Tibial nerve (tissue), 4 donors: Measurements from ENCODE around the gene TNRC18. TPM values are rescaled to one million over a fixed set of nuclear protein-coding genes. Genes with fewer than 3 reads are reported as not detected.
"Not testable (repeated sequence)": the region's sequence is repeated elsewhere in the genome, so short reads cannot be mapped to it uniquely, and the experiment has no call there.

Experiments
- DNase-seq, 2 donors: peaks; one replicate each; pipeline ENCODE4 v3.0.0-alpha.2; 2019; ENCODE audit warnings: low spot score in 2 of 2
- H3K27ac ChIP-seq, 4 donors: fragments of 200-600 bp; sonication (generic) in 3 of 4; one replicate each; pipeline ENCODE4 v1.5.1; 2017 to 2019; ENCODE audit warnings: mild to moderate bottlenecking in 1 of 4
- H3K27me3 ChIP-seq, 2 donors: fragments of 200-600 bp; sonication (generic) in 1 of 2; one replicate each; pipeline versions ENCODE4 v1.5.1 to v1.6.0; 2017 to 2019
- H3K36me3 ChIP-seq, 3 donors: fragments of 200-600 bp; sonication (generic); one replicate each; pipeline ENCODE4 v1.5.1; 2018 to 2019
- H3K4me1 ChIP-seq, 4 donors: fragments of 200-600 bp; sonication (generic) in 3 of 4; one replicate each; pipeline ENCODE4 v1.5.1; 2017 to 2019
- H3K4me3 ChIP-seq, 4 donors: fragments of 200-600 bp; sonication (generic) in 3 of 4; one replicate each; pipeline ENCODE4 v1.5.1; 2017 to 2019; ENCODE audit warnings: mild to moderate bottlenecking in 1 of 4, moderate library complexity in 1 of 4
- H3K9me3 ChIP-seq, 4 donors: fragments of 200-600 bp; sonication (generic) in 3 of 4; one replicate each; pipeline ENCODE4 v1.5.1; 2017 to 2019
- EP300 ChIP-seq, 2 donors: sonication (generic); formaldehyde crosslinking; IDR thresholded peaks; one replicate each; pipeline ENCODE4 v1.6.1; 2017; ENCODE audit warnings: antibody characterized with exemption in 2 of 2, mild to moderate bottlenecking in 1 of 2
- POLR2A ChIP-seq, 2 donors: fragments of 450-650 bp; IDR thresholded peaks; one replicate each; pipeline ENCODE4 v1.6.1; 2017; ENCODE audit warnings: antibody characterized with exemption in 2 of 2, mild to moderate bottlenecking in 2 of 2, moderate library complexity in 2 of 2
- WGBS, 2 donors: methylation state at CpG; one replicate each; pipeline ENCODE4 v1.1.5; 2018; 5-methylcytosine and 5-hydroxymethylcytosine counted together
- total RNA-seq, 4 donors: library from RNA; depleted of rRNA; stranded (reverse); fragments of >200 nt; gene quantifications; one replicate each; pipeline ENCODE4 v1.1.0, GENCODE V29; 2016
- TF ChIP-seq, protein P1 (sequence below), 5 experiments: fragments of 200-600 bp in 3 of 5; fragments of 450-650 bp in 2 of 5; sonication (generic) in 3 of 5; IDR thresholded peaks; one replicate each; pipeline ENCODE4 v1.5.1; 2016 to 2019; ENCODE audit warnings: antibody characterized with exemption in 5 of 5, mild to moderate bottlenecking in 3 of 5, moderate library complexity in 2 of 5

TNRC18 gene
- total RNA-seq, 4 donors from 2014 or later = 76.9 to 241 (median 147) TPM

DNA sequence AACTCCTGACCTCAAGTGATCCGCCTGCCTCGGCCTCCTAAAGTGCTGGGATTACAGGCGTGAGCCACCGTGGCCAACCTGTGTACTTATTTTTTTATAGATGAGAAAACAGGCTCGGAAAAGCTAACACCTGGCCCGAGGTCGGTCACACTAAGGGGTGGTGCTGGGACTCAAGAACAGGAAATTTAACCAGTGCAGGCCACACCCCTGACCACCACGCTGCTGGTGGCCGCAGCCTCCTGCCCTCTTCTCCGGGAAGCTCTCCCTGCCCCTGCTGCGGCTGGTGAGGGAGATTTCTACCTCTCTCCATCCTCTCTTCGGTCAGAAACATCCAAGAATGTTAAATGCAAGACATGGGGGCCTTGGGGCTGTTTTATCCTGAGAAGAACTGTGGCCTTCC lies 63.2 kb downstream of the TNRC18 start:
- no peak overlapping the region for H3K4me3 ChIP-seq
- no peak for DNase-seq
- peaks cover 0 to 39% (median 7%) of the 10 kb centered on the region in 4 donors for H3K4me1 ChIP-seq
- H3K9me3 ChIP-seq = no peaks in the 10 kb centered on the region
- WGBS, 2 donors = 86 to 92% methylated on average over 12 of the region's 12 CpGs
- no peak overlapping the region for H3K27ac ChIP-seq
- peaks cover 0 to 75% (median 33%) of the 10 kb centered on the region in 3 donors for H3K36me3 ChIP-seq
- no peak for TF ChIP-seq POLR2A (IDR thresholded peaks at IDR 0.05)
- TF ChIP-seq EP300 (IDR thresholded peaks at IDR 0.05) = no peak
- TF ChIP-seq, protein P1, sequence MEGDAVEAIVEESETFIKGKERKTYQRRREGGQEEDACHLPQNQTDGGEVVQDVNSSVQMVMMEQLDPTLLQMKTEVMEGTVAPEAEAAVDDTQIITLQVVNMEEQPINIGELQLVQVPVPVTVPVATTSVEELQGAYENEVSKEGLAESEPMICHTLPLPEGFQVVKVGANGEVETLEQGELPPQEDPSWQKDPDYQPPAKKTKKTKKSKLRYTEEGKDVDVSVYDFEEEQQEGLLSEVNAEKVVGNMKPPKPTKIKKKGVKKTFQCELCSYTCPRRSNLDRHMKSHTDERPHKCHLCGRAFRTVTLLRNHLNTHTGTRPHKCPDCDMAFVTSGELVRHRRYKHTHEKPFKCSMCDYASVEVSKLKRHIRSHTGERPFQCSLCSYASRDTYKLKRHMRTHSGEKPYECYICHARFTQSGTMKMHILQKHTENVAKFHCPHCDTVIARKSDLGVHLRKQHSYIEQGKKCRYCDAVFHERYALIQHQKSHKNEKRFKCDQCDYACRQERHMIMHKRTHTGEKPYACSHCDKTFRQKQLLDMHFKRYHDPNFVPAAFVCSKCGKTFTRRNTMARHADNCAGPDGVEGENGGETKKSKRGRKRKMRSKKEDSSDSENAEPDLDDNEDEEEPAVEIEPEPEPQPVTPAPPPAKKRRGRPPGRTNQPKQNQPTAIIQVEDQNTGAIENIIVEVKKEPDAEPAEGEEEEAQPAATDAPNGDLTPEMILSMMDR (IDR thresholded peaks at IDR 0.05) = no peak
- H3K27me3 ChIP-seq = no peaks in the 10 kb centered on the region

DNA sequence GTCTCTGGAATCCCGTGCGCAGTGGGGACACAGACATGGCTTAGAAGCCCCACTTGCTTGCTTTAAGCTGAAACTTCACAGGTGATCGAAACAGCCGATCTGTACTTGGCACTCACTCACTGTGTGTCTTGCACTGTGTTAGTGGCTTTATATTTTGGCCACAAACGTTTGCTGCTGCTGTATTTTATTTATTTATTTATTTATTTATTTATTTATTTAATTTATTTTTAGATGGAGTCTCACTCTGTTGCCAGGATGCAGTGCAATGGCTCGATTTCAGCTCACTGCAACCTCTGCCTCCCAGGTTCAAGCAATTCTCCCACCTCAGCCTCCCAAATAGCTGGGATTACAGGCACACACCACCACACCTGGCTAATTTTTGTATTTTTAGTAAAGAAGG lies 63.6 kb downstream of the TNRC18 start:
- not testable (repeated sequence) for DNase-seq, H3K9me3 ChIP-seq, H3K27me3 ChIP-seq, H3K27ac ChIP-seq, H3K4me3 ChIP-seq
- H3K36me3 ChIP-seq = peaks cover 0 to 79% (median 33%) of the 10 kb centered on the region in 3 donors
- H3K4me1 ChIP-seq = peaks cover 0 to 39% (median 10%) of the 10 kb centered on the region in 4 donors
- WGBS, 2 donors = 78 to 80% methylated on average over 6 of the region's 6 CpGs

GRCh38 chr7:5359344-5359743 lies 64.3 kb downstream of the TNRC18 start:
- Histone ChIP-seq H3K27ac (peak overlapping the region in 2 of 4 donors; percentile 42), H3K4me1 (peaks cover 0 to 43% (median 16%) of the 10 kb centered on the region in 4 donors), H3K27me3 (no peaks in the 10 kb centered on the region), H3K9me3 (no peaks in the 10 kb centered on the region), H3K36me3 (peaks cover 0 to 79% (median 33%) of the 10 kb centered on the region in 3 donors), H3K4me3 (no peak overlapping the region)
- DNase-seq = no peak
- 54 to 59% methylated on average over 9 of the region's 9 CpGs for WGBS, 2 donors
- TF ChIP-seq EP300 (IDR thresholded peaks at IDR 0.05) = no peak
- TF ChIP-seq, protein P1 (IDR thresholded peaks at IDR 0.05) = no peak
- no peak for TF ChIP-seq POLR2A (IDR thresholded peaks at IDR 0.05)

- H3K36me3 ChIP-seq = peaks cover 0 to 89% (median 33%) of the 10 kb centered on the region in 3 donors
- H3K9me3 ChIP-seq = no peaks in the 10 kb centered on the region
- H3K27me3 ChIP-seq = no peaks in the 10 kb centered on the region
- H3K4me1 ChIP-seq = peaks cover 0 to 49% (median 17%) of the 10 kb centered on the region in 4 donors
- no peak for DNase-seq
- 72 to 75% methylated on average over 10 of the region's 10 CpGs for WGBS, 2 donors
- H3K27ac ChIP-seq = no peak overlapping the region
- H3K4me3 ChIP-seq = no peak overlapping the region
- TF ChIP-seq POLR2A (IDR thresholded peaks at IDR 0.05) (no peak), EP300 (IDR thresholded peaks at IDR 0.05) (no peak)
- TF ChIP-seq, protein P1 (IDR thresholded peaks at IDR 0.05) = no peak
Observed at GRCh38 chr7:5357951-5358350, 65.7 kb downstream of the TNRC18 start.

GRCh38 chr7:5356751-5357119 lies 66.9 kb downstream of the TNRC18 start:
- WGBS, 2 donors = 86 to 90% methylated on average over 16 of the region's 16 CpGs
- H3K27me3 ChIP-seq = no peaks in the 10 kb centered on the region
- peaks cover 0 to 50% (median 17%) of the 10 kb centered on the region in 4 donors for H3K4me1 ChIP-seq
- TF ChIP-seq POLR2A (IDR thresholded peaks at IDR 0.05) = no peak
- TF ChIP-seq EP300 (IDR thresholded peaks at IDR 0.05) = no peak
- TF ChIP-seq, protein P1 (IDR thresholded peaks at IDR 0.05) = no peak
- no peaks in the 10 kb centered on the region for H3K9me3 ChIP-seq
- no peak overlapping the region for H3K27ac ChIP-seq
- peaks cover 0 to 89% (median 22%) of the 10 kb centered on the region in 3 donors for H3K36me3 ChIP-seq
- no peak overlapping the region for H3K4me3 ChIP-seq
- DNase-seq = no peak
